ENCODE results near the gene FOXB2. TPM values are rescaled to one million over a fixed set of nuclear protein-coding genes. Genes with fewer than 3 reads are reported as not detected.

Gene FOXB2
- total RNA-seq, 2 donors from 2014 or later: not detected

- no peak for TF ChIP-seq CTCF (IDR thresholded peaks at IDR 0.05)
- H3K36me3 ChIP-seq: no peaks in the 10 kb centered on the region
- H3K27ac ChIP-seq: no peak overlapping the region
- H3K9me3 ChIP-seq: no peaks in the 10 kb centered on the region
- H3K4me3 ChIP-seq: no peak overlapping the region
- DNase-seq (ENCODE audit: low spot score): peak; percentile 5
- H3K27me3 ChIP-seq: peaks cover 43 to 72% of the 10 kb centered on the region in 2 donors
- peaks cover 0 to 51% of the 10 kb centered on the region in 2 donors for H3K4me1 ChIP-seq
Measured at GRCh38 chr9:77013932-77014596, 5.4 kb upstream of the FOXB2 start.

GRCh38 chr9:77014597-77015263, 4.7 kb upstream of the FOXB2 start:
- Histone ChIP-seq H3K36me3 (no peaks in the 10 kb centered on the region), H3K4me1 (peaks cover 0 to 58% of the 10 kb centered on the region in 2 donors), H3K27ac (no peak overlapping the region), H3K27me3 (peaks cover 49 to 78% of the 10 kb centered on the region in 2 donors), H3K4me3 (no peak overlapping the region), H3K9me3 (no peaks in the 10 kb centered on the region)
- peak; percentile 46 for DNase-seq (ENCODE audit: low spot score)
- TF ChIP-seq CTCF (IDR thresholded peaks at IDR 0.05): no peak

GRCh38 chr9:77015327-77016048, 4.0 kb upstream of the FOXB2 start:
- H3K4me3 ChIP-seq: peak overlapping the region in 1 of 2 donors; percentile 17
- no peaks in the 10 kb centered on the region for H3K9me3 ChIP-seq
- no peaks in the 10 kb centered on the region for H3K36me3 ChIP-seq
- peak; percentile 18 for DNase-seq (ENCODE audit: low spot score)
- no peak for TF ChIP-seq CTCF (IDR thresholded peaks at IDR 0.05)
- H3K27ac ChIP-seq: no peak overlapping the region
- H3K27me3 ChIP-seq: peaks cover 54 to 85% of the 10 kb centered on the region in 2 donors
- H3K4me1 ChIP-seq: peaks cover 0 to 66% of the 10 kb centered on the region in 2 donors

GRCh38 chr9:77016121-77016525, 3.3 kb upstream of the FOXB2 start:
- H3K4me1 ChIP-seq: peaks cover 0 to 70% of the 10 kb centered on the region in 2 donors
- no peak overlapping the region for H3K27ac ChIP-seq
- TF ChIP-seq CTCF (IDR thresholded peaks at IDR 0.05): no peak
- no peaks in the 10 kb centered on the region for H3K9me3 ChIP-seq
- H3K27me3 ChIP-seq: peaks cover 58 to 86% of the 10 kb centered on the region in 2 donors
- peak overlapping the region in 1 of 2 donors; percentile 17 for H3K4me3 ChIP-seq
- no peaks in the 10 kb centered on the region for H3K36me3 ChIP-seq
- peak; percentile 47 for DNase-seq (ENCODE audit: low spot score)

GRCh38 chr9:77016526-77017504, 2.6 kb upstream of the FOXB2 start:
- peaks cover 0 to 67% of the 10 kb centered on the region in 2 donors for H3K4me1 ChIP-seq
- no peaks in the 10 kb centered on the region for H3K36me3 ChIP-seq
- peak overlapping the region in 1 of 2 donors; percentile 17 for H3K4me3 ChIP-seq
- H3K27ac ChIP-seq: no peak overlapping the region
- TF ChIP-seq CTCF (IDR thresholded peaks at IDR 0.05): no peak
- H3K9me3 ChIP-seq: no peaks in the 10 kb centered on the region
- peak; percentile 47 for DNase-seq (ENCODE audit: low spot score)
- peaks cover 63 to 87% of the 10 kb centered on the region in 2 donors for H3K27me3 ChIP-seq

Data from right atrium auricular region (tissue), 2 donors.